ENCODE results near the gene SSUH2. TPM values are rescaled to one million over a fixed set of nuclear protein-coding genes. Genes with fewer than 3 reads are reported as not detected.
A peak's percentile ranks its signal among the peaks of the same experiment; 100 is the strongest.

Gene SSUH2
- total and polyA plus RNA-seq, 2 of the 13 experiments (the other 11 are each of a cell fraction or from before 2014, with no cell fraction given) = 38.1 to 136 TPM

GRCh38 chr3:8649757-8650156 is 5.2 kb upstream of the SSUH2 start:
- POLR2A ChIA-PET = interaction anchor here (1.8 kb wide), 1 partner anchor 33 kb away, joined by 6 read pairs; no protein-coding TSS in a partner anchor
- Histone ChIP-seq H3K27me3 (ENCODE audit: control insufficient read depth in 1 of 2, insufficient read depth in 2 of 2, low read length in 2 of 2) (no peaks in the 10 kb centered on the region), H2AFZ (ENCODE audit: low read length) (no peak overlapping the region), H3K9ac (ENCODE audit: insufficient read depth, low read depth, low read length) (peak overlapping the region; percentile 77), H3K4me3 (replicated peaks in 1 of 3; ENCODE audit: insufficient read depth in 1 of 3, low read depth in 2 of 3, low read length in 3 of 3) (peak overlapping the region; percentile 39 to 71 (median 58)), H3K36me3 (replicated peaks in 1 of 2; ENCODE audit: control insufficient read depth in 1 of 2, insufficient read depth in 2 of 2, low read length in 2 of 2) (peaks cover 3 to 23% of the 10 kb centered on the region in 2 experiments), H3K27ac (ENCODE audit: extremely low read length, insufficient read depth, low read length) (peak overlapping the region; percentile 71), H3K79me2 (ENCODE audit: insufficient read depth, low read length) (peaks cover 63% of the 10 kb centered on the region), H3K4me2 (ENCODE audit: low read depth, low read length) (peak overlapping the region; percentile 92), H3K4me1 (ENCODE audit: insufficient read depth, low read length) (peaks cover 100% of the 10 kb centered on the region), H3K9me3 (ENCODE audit: low read length) (no peaks in the 10 kb centered on the region), H4K20me1 (ENCODE audit: insufficient read depth, low read length) (no peaks in the 10 kb centered on the region)
- ATAC-seq (no peak), DNase-seq (ENCODE audit: low spot score) (no peak), FAIRE-seq (no peak)
- in situ Hi-C loops (cut with HindIII; ENCODE audit: extremely low pct_ligation_motif_present, low pct_unique_long_range_greater_than_20kb) = no loop called here
- WGBS (ENCODE audit: low lambda C conversion rate) = 63% methylated on average over 5 of the region's 5 CpGs
- BruUV-seq (replicated peaks) = no TSS peak
- intact Hi-C loops (cut with micrococcal nuclease; ENCODE audit: unreplicated experiment) = no loop called here
- CTCF ChIA-PET (ENCODE audit: low intra/inter-chr PET ratio, low total read pairs) = no interaction called here
- TF ChIP-seq ZNF280D (CRISPR knock-in tag; IDR thresholded peaks at IDR 0.05) (no peak), NFYB (CRISPR knock-in tag; IDR thresholded peaks at IDR 0.05) (no peak), MAFG (CRISPR knock-in tag; IDR thresholded peaks at IDR 0.05) (no peak), ADNP (CRISPR knock-in tag; IDR thresholded peaks at IDR 0.05) (0 out of 2 replicates have a peak, but pooled peaks have one; percentile 20), GTF3A (CRISPR knock-in tag; conservative IDR thresholded peaks at IDR 0.05) (no peak), ZNF407 (CRISPR knock-in tag; IDR thresholded peaks at IDR 0.05; ENCODE audit: not compliant biosample characterization) (no peak), JUN (CRISPR knock-in tag; IDR thresholded peaks at IDR 0.05) (0 out of 2 replicates have a peak, but pooled peaks have one; percentile 22), CHD4 (IDR thresholded peaks at IDR 0.05; ENCODE audit: borderline replicate concordance, low read length) (peak; percentile 52; the same call in 1 of the 2 replicates)

All from HepG2 (cell line).